ENCODE results near the gene CAPG.

Gene CAPG

DNA sequence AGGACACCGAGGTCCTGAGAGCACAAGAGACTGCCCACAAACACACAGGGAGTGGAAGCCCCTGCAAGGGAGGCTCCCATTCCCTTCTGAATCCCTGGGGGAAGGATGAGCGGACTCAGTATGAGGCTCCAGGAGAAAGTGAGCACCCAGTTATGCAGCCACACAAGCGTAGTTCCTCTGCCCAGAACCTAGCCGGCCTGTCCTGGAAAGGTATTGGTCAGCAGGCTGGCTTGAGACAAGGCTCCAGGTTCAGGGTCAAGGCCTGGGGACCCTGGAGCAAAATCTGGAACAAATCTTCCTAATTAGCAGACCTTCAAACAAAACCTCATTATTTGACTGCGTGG is 1.2 kb upstream of the CAPG start:
- no peak overlapping the region for H3K9ac ChIP-seq (ENCODE audit: low read depth in 1 of 2, low read length in 2 of 2)
- H3K9me3 ChIP-seq (ENCODE audit: control insufficient read depth in 2 of 2, low read length in 2 of 2) = no peaks in the 10 kb centered on the region
- H3K4me3 ChIP-seq (ENCODE audit: low read length in 2 of 2) = no peak overlapping the region
- peak overlapping the region in 1 of 2 donors; percentile 94 for H3K27ac ChIP-seq (ENCODE audit: low read depth in 2 of 2, low read length in 2 of 2)
- H3K4me1 ChIP-seq (ENCODE audit: control insufficient read depth in 2 of 2, insufficient read depth in 2 of 2, low read length in 2 of 2) = peaks cover 30 to 34% of the 10 kb centered on the region in 2 donors
- H3K27me3 ChIP-seq (ENCODE audit: control insufficient read depth in 2 of 2, insufficient read depth in 2 of 2, low read length in 2 of 2) = no peaks in the 10 kb centered on the region
- H3K36me3 ChIP-seq (ENCODE audit: control insufficient read depth in 2 of 2, insufficient read depth in 2 of 2, low read length in 2 of 2) = no peaks in the 10 kb centered on the region

DNA sequence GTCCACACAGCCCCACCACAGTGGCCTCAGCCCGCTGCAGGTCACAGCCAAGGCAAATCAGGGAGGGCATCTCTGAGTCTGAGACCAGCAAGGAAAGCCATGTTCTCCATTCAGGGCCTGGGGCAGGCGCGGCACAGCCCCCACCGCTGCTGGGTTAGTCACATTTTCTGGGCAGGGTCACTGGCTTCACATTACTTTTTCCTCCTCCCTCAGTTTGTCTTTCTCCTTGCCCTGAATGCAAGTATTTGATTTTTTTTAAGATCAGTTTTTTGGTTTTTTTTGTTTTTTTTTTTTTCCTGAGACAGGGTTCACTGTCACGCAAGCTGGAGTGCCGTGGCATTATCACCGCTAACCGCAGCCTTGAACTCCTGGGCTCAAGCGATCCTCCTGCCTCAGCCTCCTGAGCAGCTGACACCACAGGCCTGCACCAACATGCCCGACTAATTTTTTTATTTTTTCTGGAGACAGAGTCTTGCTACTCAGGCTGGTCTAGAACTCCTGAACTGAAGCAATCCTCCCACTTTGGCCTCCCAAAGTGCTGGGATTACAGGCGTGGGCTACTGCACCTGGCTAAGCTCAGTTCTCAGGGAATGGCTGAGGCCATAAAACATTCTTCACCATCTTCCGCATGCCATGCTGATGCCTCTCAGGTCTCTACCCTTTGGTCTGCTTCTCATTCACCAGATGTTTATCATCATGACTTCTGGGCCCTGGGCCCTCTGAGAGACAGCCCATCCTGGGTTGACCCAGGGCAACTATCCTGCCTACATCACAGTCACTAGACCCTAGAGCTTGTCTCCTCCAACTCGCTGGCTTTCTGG is 628 bp upstream of the CAPG start:
- peak overlapping the region in 1 of 2 donors; percentile 31 for H3K4me3 ChIP-seq (ENCODE audit: low read length in 2 of 2)
- H3K9me3 ChIP-seq (ENCODE audit: control insufficient read depth in 2 of 2, low read length in 2 of 2) = no peaks in the 10 kb centered on the region
- no peaks in the 10 kb centered on the region for H3K27me3 ChIP-seq (ENCODE audit: control insufficient read depth in 2 of 2, insufficient read depth in 2 of 2, low read length in 2 of 2)
- H3K9ac ChIP-seq (ENCODE audit: low read depth in 1 of 2, low read length in 2 of 2) = peak overlapping the region; percentile 63 to 87
- H3K36me3 ChIP-seq (ENCODE audit: control insufficient read depth in 2 of 2, insufficient read depth in 2 of 2, low read length in 2 of 2) = no peaks in the 10 kb centered on the region
- peak overlapping the region; percentile 94 to 95 for H3K27ac ChIP-seq (ENCODE audit: low read depth in 2 of 2, low read length in 2 of 2)
- peaks cover 34 to 38% of the 10 kb centered on the region in 2 donors for H3K4me1 ChIP-seq (ENCODE audit: control insufficient read depth in 2 of 2, insufficient read depth in 2 of 2, low read length in 2 of 2)

GRCh38 chr2:85405201-85406059 is 4.7 kb downstream of the CAPG start:
- Histone ChIP-seq H3K36me3 (ENCODE audit: control insufficient read depth in 2 of 2, insufficient read depth in 2 of 2, low read length in 2 of 2) (peaks cover 12 to 14% of the 10 kb centered on the region in 2 donors), H3K4me3 (ENCODE audit: low read length in 2 of 2) (peak overlapping the region in 1 of 2 donors; percentile 32), H3K27me3 (ENCODE audit: control insufficient read depth in 2 of 2, insufficient read depth in 2 of 2, low read length in 2 of 2) (no peaks in the 10 kb centered on the region), H3K27ac (ENCODE audit: low read depth in 2 of 2, low read length in 2 of 2) (peak overlapping the region in 1 of 2 donors; percentile 43), H3K9ac (ENCODE audit: low read depth in 1 of 2, low read length in 2 of 2) (no peak overlapping the region), H3K9me3 (ENCODE audit: control insufficient read depth in 2 of 2, low read length in 2 of 2) (no peaks in the 10 kb centered on the region), H3K4me1 (ENCODE audit: control insufficient read depth in 2 of 2, insufficient read depth in 2 of 2, low read length in 2 of 2) (peaks cover 25 to 27% of the 10 kb centered on the region in 2 donors)

GRCh38 chr2:85401844-85402243 is 8.3 kb downstream of the CAPG start:
- Histone ChIP-seq H3K9ac (ENCODE audit: low read depth in 1 of 2, low read length in 2 of 2) (no peak overlapping the region), H3K27ac (ENCODE audit: low read depth in 2 of 2, low read length in 2 of 2) (no peak overlapping the region), H3K36me3 (ENCODE audit: control insufficient read depth in 2 of 2, insufficient read depth in 2 of 2, low read length in 2 of 2) (peaks cover 28 to 33% of the 10 kb centered on the region in 2 donors), H3K9me3 (ENCODE audit: control insufficient read depth in 2 of 2, low read length in 2 of 2) (no peaks in the 10 kb centered on the region), H3K27me3 (ENCODE audit: control insufficient read depth in 2 of 2, insufficient read depth in 2 of 2, low read length in 2 of 2) (no peaks in the 10 kb centered on the region), H3K4me1 (ENCODE audit: control insufficient read depth in 2 of 2, insufficient read depth in 2 of 2, low read length in 2 of 2) (peaks cover 4% of the 10 kb centered on the region in 2 donors), H3K4me3 (ENCODE audit: low read length in 2 of 2) (no peak overlapping the region)

DNA sequence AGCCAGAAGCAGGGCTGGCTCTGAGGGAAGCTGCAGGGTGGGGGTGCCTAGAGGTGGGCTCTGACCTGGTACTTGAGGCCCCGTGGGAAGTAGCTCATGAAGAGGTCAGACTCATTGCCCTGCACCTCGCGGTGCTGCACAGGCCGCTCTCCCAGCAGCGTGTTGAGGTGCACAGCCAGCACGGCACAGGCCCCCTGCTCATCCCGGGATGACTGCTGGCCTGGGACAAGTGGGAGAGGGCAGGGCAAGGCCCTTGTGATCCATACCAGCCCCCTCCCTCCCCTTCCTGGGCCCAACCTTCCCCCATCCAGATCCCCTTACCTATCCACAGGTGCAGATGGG is 8.7 kb downstream of the CAPG start:
- Histone ChIP-seq H3K4me3 (ENCODE audit: low read length in 2 of 2) (no peak overlapping the region), H3K27ac (ENCODE audit: low read depth in 2 of 2, low read length in 2 of 2) (no peak overlapping the region), H3K36me3 (ENCODE audit: control insufficient read depth in 2 of 2, insufficient read depth in 2 of 2, low read length in 2 of 2) (peaks cover 28 to 33% of the 10 kb centered on the region in 2 donors), H3K9me3 (ENCODE audit: control insufficient read depth in 2 of 2, low read length in 2 of 2) (no peaks in the 10 kb centered on the region), H3K27me3 (ENCODE audit: control insufficient read depth in 2 of 2, insufficient read depth in 2 of 2, low read length in 2 of 2) (no peaks in the 10 kb centered on the region), H3K9ac (ENCODE audit: low read depth in 1 of 2, low read length in 2 of 2) (no peak overlapping the region), H3K4me1 (ENCODE audit: control insufficient read depth in 2 of 2, insufficient read depth in 2 of 2, low read length in 2 of 2) (peaks cover 4% of the 10 kb centered on the region in 2 donors)

DNA sequence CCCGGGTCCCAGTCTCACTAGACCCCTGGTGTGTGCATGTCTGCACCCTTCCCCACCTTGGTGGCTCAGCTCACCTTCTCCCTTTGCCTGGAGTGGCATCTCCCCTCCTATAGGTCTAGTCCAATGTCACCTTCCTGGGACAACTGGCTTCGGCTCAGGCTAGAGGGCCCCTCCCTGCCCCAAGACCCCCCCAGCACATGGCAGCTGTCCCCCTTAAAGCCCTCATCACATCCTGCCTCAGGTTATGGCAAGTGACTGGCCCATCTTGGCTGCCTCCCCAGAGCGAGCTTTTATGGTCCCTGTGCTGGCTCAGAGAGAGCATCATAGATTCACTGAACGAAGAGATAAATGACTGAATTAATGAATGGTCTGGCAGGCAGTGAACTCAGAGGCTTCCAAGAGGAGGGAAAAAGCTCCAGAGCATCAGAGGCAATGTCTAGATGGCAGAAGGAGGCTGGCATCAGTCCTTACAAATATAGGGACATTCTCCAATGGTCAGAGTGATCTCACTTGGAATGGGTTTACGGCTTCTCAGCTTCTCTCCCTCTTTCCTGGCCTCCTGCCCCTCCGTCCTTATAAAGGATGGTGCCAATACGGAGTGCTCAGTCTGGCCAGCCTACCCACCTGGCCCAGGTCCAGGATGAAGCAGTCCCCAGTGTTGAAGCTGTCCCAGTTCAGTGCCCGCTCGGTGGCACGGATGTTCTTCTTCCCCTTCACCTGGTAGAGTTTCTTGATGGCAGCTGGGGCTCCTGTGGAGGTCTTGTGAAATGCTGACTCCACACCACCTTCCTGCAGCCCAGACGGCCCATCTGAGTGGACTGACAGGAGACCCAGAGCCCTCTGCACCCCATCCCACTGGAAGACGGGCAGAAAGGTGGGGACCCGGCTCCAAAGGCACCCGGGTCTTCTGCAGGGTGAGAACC is 9.4 kb downstream of the CAPG start:
- Histone ChIP-seq H3K4me1 (ENCODE audit: control insufficient read depth in 2 of 2, insufficient read depth in 2 of 2, low read length in 2 of 2) (peaks cover 0 to under 1% of the 10 kb centered on the region in 2 donors), H3K36me3 (ENCODE audit: control insufficient read depth in 2 of 2, insufficient read depth in 2 of 2, low read length in 2 of 2) (peaks cover 28 to 33% of the 10 kb centered on the region in 2 donors), H3K27ac (ENCODE audit: low read depth in 2 of 2, low read length in 2 of 2) (no peak overlapping the region), H3K9me3 (ENCODE audit: control insufficient read depth in 2 of 2, low read length in 2 of 2) (no peaks in the 10 kb centered on the region), H3K4me3 (ENCODE audit: low read length in 2 of 2) (no peak overlapping the region), H3K27me3 (ENCODE audit: control insufficient read depth in 2 of 2, insufficient read depth in 2 of 2, low read length in 2 of 2) (no peaks in the 10 kb centered on the region), H3K9ac (ENCODE audit: low read depth in 1 of 2, low read length in 2 of 2) (no peak overlapping the region)

GRCh38 chr2:85400023-85400422 is 10.1 kb downstream of the CAPG start:
- Histone ChIP-seq H3K27ac (ENCODE audit: low read depth in 2 of 2, low read length in 2 of 2) (no peak overlapping the region), H3K9ac (ENCODE audit: low read depth in 1 of 2, low read length in 2 of 2) (no peak overlapping the region), H3K36me3 (ENCODE audit: control insufficient read depth in 2 of 2, insufficient read depth in 2 of 2, low read length in 2 of 2) (peaks cover 32 to 33% of the 10 kb centered on the region in 2 donors), H3K27me3 (ENCODE audit: control insufficient read depth in 2 of 2, insufficient read depth in 2 of 2, low read length in 2 of 2) (no peaks in the 10 kb centered on the region), H3K4me1 (ENCODE audit: control insufficient read depth in 2 of 2, insufficient read depth in 2 of 2, low read length in 2 of 2) (no peaks in the 10 kb centered on the region), H3K4me3 (ENCODE audit: low read length in 2 of 2) (no peak overlapping the region), H3K9me3 (ENCODE audit: control insufficient read depth in 2 of 2, low read length in 2 of 2) (no peaks in the 10 kb centered on the region)

DNA sequence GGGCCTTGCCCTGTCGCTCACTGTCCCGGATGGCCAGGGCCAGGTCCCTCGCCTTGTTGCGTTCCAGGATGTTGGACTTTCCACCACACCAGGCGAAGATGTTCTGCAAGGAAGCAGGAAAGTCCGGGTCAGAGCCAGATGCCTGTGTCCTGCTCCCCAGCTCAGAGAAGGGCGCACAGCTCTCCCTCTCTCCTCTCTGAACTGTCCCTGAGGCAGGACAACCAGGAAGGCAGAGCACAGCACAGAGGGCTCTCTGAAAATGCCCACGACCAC is 11.0 kb downstream of the CAPG start:
- no peak overlapping the region for H3K27ac ChIP-seq (ENCODE audit: low read depth in 2 of 2, low read length in 2 of 2)
- H3K27me3 ChIP-seq (ENCODE audit: control insufficient read depth in 2 of 2, insufficient read depth in 2 of 2, low read length in 2 of 2) = no peaks in the 10 kb centered on the region
- H3K36me3 ChIP-seq (ENCODE audit: control insufficient read depth in 2 of 2, insufficient read depth in 2 of 2, low read length in 2 of 2) = peaks cover 39 to 40% of the 10 kb centered on the region in 2 donors
- no peaks in the 10 kb centered on the region for H3K4me1 ChIP-seq (ENCODE audit: control insufficient read depth in 2 of 2, insufficient read depth in 2 of 2, low read length in 2 of 2)
- no peak overlapping the region for H3K9ac ChIP-seq (ENCODE audit: low read depth in 1 of 2, low read length in 2 of 2)
- no peaks in the 10 kb centered on the region for H3K9me3 ChIP-seq (ENCODE audit: control insufficient read depth in 2 of 2, low read length in 2 of 2)
- no peak overlapping the region for H3K4me3 ChIP-seq (ENCODE audit: low read length in 2 of 2)

DNA sequence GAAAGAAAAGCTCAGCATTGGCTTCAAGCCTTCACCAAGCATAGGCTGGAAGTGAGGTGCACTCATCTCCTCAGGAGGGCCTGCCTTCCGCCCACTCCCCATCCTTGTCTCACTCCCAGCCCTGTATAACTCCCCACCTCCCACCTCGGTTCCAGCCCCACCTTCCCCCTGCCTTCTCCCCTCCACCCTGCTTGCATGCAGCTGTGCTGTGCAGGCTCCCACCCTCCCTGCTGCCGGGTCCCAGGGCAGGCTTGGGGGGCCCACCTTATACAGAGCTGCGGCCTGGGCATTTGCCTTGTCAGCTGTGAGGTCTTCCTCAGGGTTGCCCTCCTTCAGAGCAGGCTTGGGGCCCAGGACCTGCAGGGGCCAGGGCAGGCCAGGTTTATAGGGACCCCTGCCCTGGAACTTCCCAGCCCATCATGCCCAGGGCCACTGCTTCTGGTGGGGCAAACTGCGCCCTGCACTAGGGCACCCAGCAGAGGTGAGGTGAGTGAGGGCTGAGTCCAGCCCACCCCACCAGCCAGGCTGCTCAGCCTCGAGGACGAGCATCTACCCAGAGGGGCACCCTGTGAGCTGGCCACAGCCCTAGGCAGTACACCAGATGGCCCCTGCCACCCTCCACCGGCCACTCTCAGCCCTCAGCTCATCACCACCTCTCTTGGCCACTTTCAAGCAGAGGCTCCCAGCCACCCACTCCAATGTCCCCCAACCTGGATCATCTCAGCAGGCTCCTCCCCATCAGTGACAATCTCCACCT is 11.6 kb downstream of the CAPG start:
- Histone ChIP-seq H3K9me3 (ENCODE audit: control insufficient read depth in 2 of 2, low read length in 2 of 2) (no peaks in the 10 kb centered on the region), H3K4me3 (ENCODE audit: low read length in 2 of 2) (no peak overlapping the region), H3K27me3 (ENCODE audit: control insufficient read depth in 2 of 2, insufficient read depth in 2 of 2, low read length in 2 of 2) (no peaks in the 10 kb centered on the region), H3K27ac (ENCODE audit: low read depth in 2 of 2, low read length in 2 of 2) (no peak overlapping the region), H3K9ac (ENCODE audit: low read depth in 1 of 2, low read length in 2 of 2) (no peak overlapping the region), H3K36me3 (ENCODE audit: control insufficient read depth in 2 of 2, insufficient read depth in 2 of 2, low read length in 2 of 2) (peaks cover 41 to 44% of the 10 kb centered on the region in 2 donors), H3K4me1 (ENCODE audit: control insufficient read depth in 2 of 2, insufficient read depth in 2 of 2, low read length in 2 of 2) (no peaks in the 10 kb centered on the region)
